ENCODE data around the gene ZFYVE19.
A peak's percentile ranks its signal among the peaks of the same experiment; 100 is the strongest.

Gene ZFYVE19

GRCh38 chr15:40852529-40852928 is 45.6 kb downstream of the ZFYVE19 start:
- DNase-seq (ENCODE audit: low read depth) = no peak
- no peak overlapping the region for H3K4me3 ChIP-seq (ENCODE audit: control insufficient read depth, low read depth, low read length)
- no peak for TF ChIP-seq CTCF (conservative IDR thresholded peaks at IDR 0.05; ENCODE audit: control insufficient read depth, insufficient read depth, low read depth, low read length)

GRCh38 chr15:40853241-40853890 is 46.5 kb downstream of the ZFYVE19 start:
- no peak overlapping the region for H3K4me3 ChIP-seq (ENCODE audit: control insufficient read depth, low read depth, low read length)
- no peak for TF ChIP-seq CTCF (conservative IDR thresholded peaks at IDR 0.05; ENCODE audit: control insufficient read depth, insufficient read depth, low read depth, low read length)
- DNase-seq (ENCODE audit: low read depth) = no peak

GRCh38 chr15:40854161-40854560 is 47.3 kb downstream of the ZFYVE19 start:
- TF ChIP-seq CTCF (conservative IDR thresholded peaks at IDR 0.05; ENCODE audit: control insufficient read depth, insufficient read depth, low read depth, low read length) = no peak
- no peak for DNase-seq (ENCODE audit: low read depth)
- no peak overlapping the region for H3K4me3 ChIP-seq (ENCODE audit: control insufficient read depth, low read depth, low read length)

GRCh38 chr15:40855706-40856234 is 48.9 kb downstream of the ZFYVE19 start:
- no peak for DNase-seq (ENCODE audit: low read depth)
- no peak for TF ChIP-seq CTCF (conservative IDR thresholded peaks at IDR 0.05; ENCODE audit: control insufficient read depth, insufficient read depth, low read depth, low read length)
- H3K4me3 ChIP-seq (ENCODE audit: control insufficient read depth, low read depth, low read length) = no peak overlapping the region

- no peak for DNase-seq (ENCODE audit: low read depth)
- no peak overlapping the region for H3K4me3 ChIP-seq (ENCODE audit: control insufficient read depth, low read depth, low read length)
- TF ChIP-seq CTCF (conservative IDR thresholded peaks at IDR 0.05; ENCODE audit: control insufficient read depth, insufficient read depth, low read depth, low read length) = no peak
Observed at GRCh38 chr15:40856746-40857145, 49.9 kb downstream of the ZFYVE19 start.

GRCh38 chr15:40857601-40858341 is 50.9 kb downstream of the ZFYVE19 start:
- TF ChIP-seq CTCF (conservative IDR thresholded peaks at IDR 0.05; ENCODE audit: control insufficient read depth, insufficient read depth, low read depth, low read length) = peak; percentile 96
- peak; percentile 53 for DNase-seq (ENCODE audit: low read depth)
- no peak overlapping the region for H3K4me3 ChIP-seq (ENCODE audit: control insufficient read depth, low read depth, low read length)

Measured in fibroblast of mammary gland (primary cell).